ENCODE measurements around the gene SLC22A25.

The SLC22A25 gene

DNA sequence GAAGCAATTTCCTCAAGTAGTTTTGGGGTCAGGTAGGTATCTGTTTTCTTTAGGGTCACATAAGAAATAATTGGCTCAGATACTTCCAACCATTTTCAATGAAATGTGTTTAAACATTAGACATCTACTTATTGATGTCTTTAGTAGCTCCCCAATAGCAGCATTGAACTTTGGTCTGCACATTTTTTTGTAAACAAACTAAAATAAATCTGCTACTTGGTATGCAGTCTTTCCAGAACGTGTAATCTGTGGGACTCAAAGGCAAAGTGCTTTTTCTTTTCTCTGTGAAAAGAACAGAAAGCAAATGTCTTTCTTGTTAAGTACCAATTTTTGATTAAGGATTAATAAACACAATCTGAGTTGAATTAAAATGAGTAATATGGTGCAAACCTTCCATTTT, 13.6 kb downstream of the SLC22A25 start:
- no peak overlapping the region for H3K4me3 ChIP-seq (ENCODE audit: low read length)
- TF ChIP-seq, protein P1, sequence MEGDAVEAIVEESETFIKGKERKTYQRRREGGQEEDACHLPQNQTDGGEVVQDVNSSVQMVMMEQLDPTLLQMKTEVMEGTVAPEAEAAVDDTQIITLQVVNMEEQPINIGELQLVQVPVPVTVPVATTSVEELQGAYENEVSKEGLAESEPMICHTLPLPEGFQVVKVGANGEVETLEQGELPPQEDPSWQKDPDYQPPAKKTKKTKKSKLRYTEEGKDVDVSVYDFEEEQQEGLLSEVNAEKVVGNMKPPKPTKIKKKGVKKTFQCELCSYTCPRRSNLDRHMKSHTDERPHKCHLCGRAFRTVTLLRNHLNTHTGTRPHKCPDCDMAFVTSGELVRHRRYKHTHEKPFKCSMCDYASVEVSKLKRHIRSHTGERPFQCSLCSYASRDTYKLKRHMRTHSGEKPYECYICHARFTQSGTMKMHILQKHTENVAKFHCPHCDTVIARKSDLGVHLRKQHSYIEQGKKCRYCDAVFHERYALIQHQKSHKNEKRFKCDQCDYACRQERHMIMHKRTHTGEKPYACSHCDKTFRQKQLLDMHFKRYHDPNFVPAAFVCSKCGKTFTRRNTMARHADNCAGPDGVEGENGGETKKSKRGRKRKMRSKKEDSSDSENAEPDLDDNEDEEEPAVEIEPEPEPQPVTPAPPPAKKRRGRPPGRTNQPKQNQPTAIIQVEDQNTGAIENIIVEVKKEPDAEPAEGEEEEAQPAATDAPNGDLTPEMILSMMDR (IDR thresholded peaks at IDR 0.05; ENCODE audit: insufficient read depth, low read depth, low read length, missing control alignments) = no peak
- DNase-seq (ENCODE audit: low read depth) = no peak

DNA sequence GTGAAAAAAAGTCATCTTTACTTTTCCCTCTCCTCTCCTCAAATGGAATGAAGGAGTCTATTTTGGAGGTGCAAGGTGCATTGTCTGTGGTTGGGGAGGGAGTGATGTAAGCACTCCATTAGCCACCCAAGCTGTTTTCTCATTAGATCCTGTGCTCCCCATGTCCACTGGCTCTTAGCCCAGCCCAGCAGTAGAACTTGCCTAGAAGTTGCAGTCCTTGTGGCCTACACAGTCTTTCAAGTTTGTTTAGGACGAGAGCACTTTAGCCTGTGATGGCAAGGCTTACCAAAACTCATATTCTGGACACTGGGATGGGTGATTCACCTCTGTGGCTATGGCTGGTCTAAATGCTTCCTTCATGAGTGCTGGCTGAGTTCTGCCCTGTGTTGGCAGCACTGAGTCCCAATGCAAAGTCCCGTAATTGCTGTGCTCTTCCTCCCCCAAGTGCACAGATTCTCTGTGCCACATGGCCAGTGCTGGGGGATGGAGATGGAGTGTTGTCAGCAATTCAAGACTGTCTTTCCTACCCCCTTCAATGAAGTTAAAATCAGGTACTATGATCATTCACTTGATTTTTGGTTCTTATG, 15.8 kb downstream of the SLC22A25 start:
- no peak overlapping the region for H3K4me3 ChIP-seq (ENCODE audit: low read length)
- TF ChIP-seq, protein P1 (IDR thresholded peaks at IDR 0.05; ENCODE audit: insufficient read depth, low read depth, low read length, missing control alignments) = no peak
- no peak for DNase-seq (ENCODE audit: low read depth)

DNA sequence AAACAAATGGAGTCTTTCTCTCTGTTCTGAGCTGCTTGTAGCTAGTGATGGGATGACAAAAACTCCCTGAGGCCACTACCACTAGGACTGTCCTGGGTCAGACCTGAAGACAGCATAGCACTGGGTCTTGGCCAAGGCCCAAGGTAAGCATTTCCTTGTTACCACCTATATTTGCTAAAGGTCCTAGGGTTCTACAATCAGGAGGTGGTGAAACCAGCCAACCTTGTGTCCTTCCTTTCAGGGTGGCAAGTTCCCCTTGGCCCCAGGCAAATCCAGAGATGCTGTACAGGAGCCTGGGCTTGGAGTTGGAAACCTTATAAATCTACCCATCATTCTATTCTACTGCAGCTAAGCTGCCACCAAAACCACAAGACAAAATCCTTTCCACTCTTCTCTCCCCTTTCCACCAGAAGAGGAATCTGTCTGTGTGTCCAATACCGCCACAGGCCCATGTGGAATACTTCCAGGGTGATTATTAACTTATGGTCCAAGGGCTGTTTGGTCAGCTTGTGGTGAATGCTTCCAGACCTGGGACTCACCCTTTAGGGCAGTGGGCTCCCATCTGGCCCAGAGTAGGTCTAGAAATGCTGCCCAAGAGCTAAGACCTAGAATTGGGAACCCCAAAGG, 16.8 kb downstream of the SLC22A25 start:
- H3K4me3 ChIP-seq (ENCODE audit: low read length) = no peak overlapping the region
- no peak for DNase-seq (ENCODE audit: low read depth)
- TF ChIP-seq, protein P1 (IDR thresholded peaks at IDR 0.05; ENCODE audit: insufficient read depth, low read depth, low read length, missing control alignments) = no peak

DNA sequence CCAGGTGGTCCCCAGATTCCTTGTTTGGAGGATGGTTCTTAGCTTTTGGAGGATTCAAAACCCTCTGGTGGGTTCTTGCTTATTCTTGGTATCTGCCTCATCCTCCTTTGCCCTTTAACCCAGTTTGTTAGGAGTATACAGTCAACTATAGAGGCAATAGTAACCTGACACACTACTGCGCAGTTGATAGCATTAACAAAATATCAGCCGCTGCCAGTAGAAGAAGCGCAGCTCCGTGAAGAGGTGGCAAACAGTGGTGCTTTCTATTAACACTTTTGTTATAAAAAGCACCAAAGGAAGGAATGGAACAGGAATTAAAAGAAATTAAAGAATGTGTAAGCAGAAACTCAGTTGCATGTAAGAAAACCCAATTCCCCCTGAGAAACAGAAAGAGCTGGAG, 29.3 kb downstream of the SLC22A25 start:
- no peak for DNase-seq (ENCODE audit: low read depth)
- TF ChIP-seq, protein P1 (IDR thresholded peaks at IDR 0.05; ENCODE audit: insufficient read depth, low read depth, low read length, missing control alignments) = no peak

DNA sequence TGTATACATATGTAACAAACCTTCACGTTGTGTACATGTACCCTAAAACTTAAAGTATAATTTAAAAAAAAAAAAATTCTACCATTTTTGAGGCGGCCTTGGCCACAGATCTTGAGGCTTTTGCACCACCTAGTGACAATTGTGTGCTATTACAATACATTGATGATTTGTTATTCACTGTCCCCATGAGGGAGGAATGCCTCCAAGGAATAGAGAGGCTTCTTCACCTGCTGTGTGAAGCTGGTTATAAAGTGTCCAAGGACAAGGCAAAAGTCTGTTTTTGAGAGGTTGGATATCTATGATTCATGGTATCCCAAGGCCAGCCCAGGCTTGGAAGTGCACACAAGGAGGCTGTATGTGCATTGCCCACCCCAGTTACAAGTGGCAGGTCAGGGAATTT, 30.7 kb downstream of the SLC22A25 start:
- TF ChIP-seq, protein P1 (IDR thresholded peaks at IDR 0.05; ENCODE audit: insufficient read depth, low read depth, low read length, missing control alignments) = peak; percentile 59
- peak; percentile 18 for DNase-seq (ENCODE audit: low read depth)
- H3K4me3 ChIP-seq (ENCODE audit: low read length) = no peak overlapping the region

More for the DNA sequence above, 29.3 kb downstream of the SLC22A25 start:
- no peak overlapping the region for H3K4me3 ChIP-seq (ENCODE audit: low read length)

DNA sequence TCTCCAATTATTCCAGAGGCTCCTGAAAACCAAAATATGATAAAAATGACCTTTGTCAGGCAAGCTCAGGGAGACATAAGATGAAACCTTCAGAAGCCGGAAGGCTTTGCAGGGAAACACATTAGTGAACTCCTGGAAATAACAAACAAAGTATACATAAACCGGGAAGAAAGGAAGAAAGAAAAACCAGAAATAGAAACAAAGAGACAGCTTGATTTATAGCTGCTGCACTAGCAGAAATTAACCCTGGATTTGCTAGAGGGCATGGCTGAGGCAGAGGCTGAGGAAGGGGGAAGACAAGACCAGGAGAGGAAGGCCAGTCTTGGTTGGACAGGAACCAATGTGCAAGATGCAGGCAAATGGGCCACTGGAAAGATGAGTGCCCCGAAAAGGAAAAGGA, 33.3 kb downstream of the SLC22A25 start:
- no peak for DNase-seq (ENCODE audit: low read depth)
- TF ChIP-seq, protein P1 (IDR thresholded peaks at IDR 0.05; ENCODE audit: insufficient read depth, low read depth, low read length, missing control alignments) = no peak
- H3K4me3 ChIP-seq (ENCODE audit: low read length) = no peak overlapping the region
